AG09319 (cell line): ENCODE data around the gene ERC2.

Experiments
- DNase-seq: peaks from one replicate; pipeline ENCODE4 v3.0.0-alpha.2; 2010; ENCODE audit warnings: low read depth; ENCODE audit errors: extremely low read depth
- CTCF ChIP-seq: IDR thresholded peaks from 2 replicates; pipeline ENCODE4 v1.5.1; 2011; ENCODE audit warnings: low read depth, mild to moderate bottlenecking, inconsistent platforms, low read length, moderate library complexity

The ERC2 gene

GRCh38 chr3:55571216-55571813 lies 897.0 kb downstream of the ERC2 start:
- no peak for TF ChIP-seq CTCF
- no peak for DNase-seq

GRCh38 chr3:55570271-55570711 lies 898.0 kb downstream of the ERC2 start:
- no peak for TF ChIP-seq CTCF
- no peak for DNase-seq

- TF ChIP-seq CTCF = no peak
These were observed 899.2 kb downstream of the ERC2 start for GRCh38 chr3:55569033-55569599.

GRCh38 chr3:55567615-55568014 lies 900.7 kb downstream of the ERC2 start:
- no peak for TF ChIP-seq CTCF
- no peak for DNase-seq

More at GRCh38 chr3:55569033-55569599, 899.2 kb downstream of the ERC2 start:
- DNase-seq = no peak

GRCh38 chr3:55567121-55567520 lies 901.1 kb downstream of the ERC2 start:
- DNase-seq = no peak
- TF ChIP-seq CTCF = no peak

- no peak for DNase-seq
- no peak for TF ChIP-seq CTCF
These were observed 902.7 kb downstream of the ERC2 start for GRCh38 chr3:55565521-55565920.

GRCh38 chr3:55564726-55565125 lies 903.5 kb downstream of the ERC2 start:
- no peak for DNase-seq
- no peak for TF ChIP-seq CTCF
